Left ventricle myocardium inferior (tissue), 1 donor: ENCODE data around the gene CAPZA2. TPM values are rescaled to one million over a fixed set of nuclear protein-coding genes. Genes with fewer than 3 reads are reported as not detected.

Experiments used
- DNase-seq: peaks from one replicate; pipeline ENCODE4 v3.0.0-alpha.2; 2020
- H3K27ac ChIP-seq: fragments of 200-600 bp; replicated peaks from 2 replicates; pipeline ENCODE4 v1.8.0; 2021
- H3K27me3 ChIP-seq: fragments of 200-600 bp; 2 replicates; pipeline ENCODE4 v1.8.0; 2021; ENCODE audit warnings: low read depth
- H3K36me3 ChIP-seq: fragments of 200-600 bp; 2 replicates; pipeline ENCODE4 v1.8.0; 2021
- H3K4me1 ChIP-seq: fragments of 200-600 bp; 2 replicates; pipeline ENCODE4 v1.8.0; 2021
- H3K4me3 ChIP-seq: fragments of 200-600 bp; 2 replicates; pipeline ENCODE4 v1.8.0; 2021; ENCODE audit warnings: mild to moderate bottlenecking, moderate library complexity
- H3K9me3 ChIP-seq: fragments of 200-600 bp; replicated peaks from 2 replicates; pipeline ENCODE4 v1.8.0; 2021
- CTCF ChIP-seq: fragments of 200-600 bp; IDR thresholded peaks from 2 replicates; pipeline ENCODE4 v1.8.0; 2021; ENCODE audit warnings: antibody characterized with exemption, mild to moderate bottlenecking, borderline replicate concordance
- intact Hi-C: fragments of 100-400 bp; cut with micrococcal nuclease; formaldehyde crosslinking; loops from one replicate; pipeline ENCODE4 v1.11.0; 2022
- total RNA-seq: library from RNA; stranded (reverse); fragmentation: NEBNext Ultra II Directional; extraction: Animal tissue kit (Norgen Biotek cat#: 25700); gene quantifications from one replicate; pipeline ENCODE4 v1.2.1, GENCODE V29; 2021
- donor health status: DM: no; HTN: yes; CAD: no; lungs with severe emphysema.

Gene CAPZA2
- total RNA-seq, 1 donor from 2014 or later, result 313 TPM

- H3K9me3 ChIP-seq, result no peaks in the 10 kb centered on the region
- intact Hi-C loops, result no loop called here
- no peaks in the 10 kb centered on the region for H3K27me3 ChIP-seq
These were observed 3.1 kb upstream of the CAPZA2 start for GRCh38 chr7:116859323-116859722.

GRCh38 chr7:116861717-116862116 lies 670 bp upstream of the CAPZA2 start:
- Histone ChIP-seq H3K9me3 (no peaks in the 10 kb centered on the region), H3K27ac (peak overlapping the region; percentile 99), H3K4me3 (peak overlapping the region; percentile 92), H3K4me1 (peaks cover 48% of the 10 kb centered on the region), H3K27me3 (no peaks in the 10 kb centered on the region), H3K36me3 (no peaks in the 10 kb centered on the region)
- no peak for DNase-seq
- intact Hi-C loops, result no loop called here
- no peak for TF ChIP-seq CTCF

More at GRCh38 chr7:116859323-116859722, 3.1 kb upstream of the CAPZA2 start:
- Histone ChIP-seq H3K4me3 (no peak overlapping the region), H3K4me1 (peaks cover 24% of the 10 kb centered on the region), H3K36me3 (no peaks in the 10 kb centered on the region), H3K27ac (no peak overlapping the region)
- no peak for TF ChIP-seq CTCF
- DNase-seq, result no peak

GRCh38 chr7:116862951-116863670 lies 724 bp downstream of the CAPZA2 start:
- Histone ChIP-seq H3K27me3 (no peaks in the 10 kb centered on the region), H3K4me1 (peaks cover 62% of the 10 kb centered on the region), H3K9me3 (no peaks in the 10 kb centered on the region), H3K27ac (peak overlapping the region; percentile 99), H3K36me3 (no peaks in the 10 kb centered on the region), H3K4me3 (peak overlapping the region; percentile 92)
- intact Hi-C loops, result no loop called here
- peak; percentile 18 for DNase-seq
- no peak for TF ChIP-seq CTCF

DNA sequence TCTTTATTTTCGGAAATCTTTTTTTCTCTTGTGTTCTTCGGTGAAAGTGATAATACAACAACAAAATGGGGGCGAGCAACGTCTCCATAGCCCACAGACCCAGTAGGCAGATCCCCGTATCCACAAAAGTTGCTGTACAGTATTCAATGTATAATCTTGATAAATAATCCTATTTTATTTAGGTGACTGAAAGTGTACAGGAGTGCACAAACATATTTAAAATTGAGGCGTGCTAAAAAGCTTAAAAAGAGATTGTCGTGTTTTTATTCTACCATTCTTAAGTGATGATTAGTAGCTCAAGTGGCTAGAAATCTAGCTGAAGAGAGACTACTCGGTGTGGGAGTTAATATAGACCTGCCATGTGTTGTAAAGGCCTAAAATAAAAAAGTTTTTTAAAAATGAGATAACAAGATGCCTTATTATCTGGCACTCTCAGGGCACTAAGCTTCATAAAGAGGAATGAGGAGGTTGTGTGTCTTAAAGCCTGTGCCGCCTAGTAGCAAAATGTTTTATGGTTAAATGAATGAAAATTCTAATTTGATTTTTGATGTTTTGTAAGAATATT lies 1.6 kb downstream of the CAPZA2 start:
- TF ChIP-seq CTCF, result no peak
- Histone ChIP-seq H3K27ac (peak overlapping the region; percentile 99), H3K4me1 (peaks cover 71% of the 10 kb centered on the region), H3K36me3 (no peaks in the 10 kb centered on the region), H3K27me3 (no peaks in the 10 kb centered on the region), H3K4me3 (peak overlapping the region; percentile 92), H3K9me3 (no peaks in the 10 kb centered on the region)
- intact Hi-C loops, result no loop called here
- DNase-seq, result no peak

DNA sequence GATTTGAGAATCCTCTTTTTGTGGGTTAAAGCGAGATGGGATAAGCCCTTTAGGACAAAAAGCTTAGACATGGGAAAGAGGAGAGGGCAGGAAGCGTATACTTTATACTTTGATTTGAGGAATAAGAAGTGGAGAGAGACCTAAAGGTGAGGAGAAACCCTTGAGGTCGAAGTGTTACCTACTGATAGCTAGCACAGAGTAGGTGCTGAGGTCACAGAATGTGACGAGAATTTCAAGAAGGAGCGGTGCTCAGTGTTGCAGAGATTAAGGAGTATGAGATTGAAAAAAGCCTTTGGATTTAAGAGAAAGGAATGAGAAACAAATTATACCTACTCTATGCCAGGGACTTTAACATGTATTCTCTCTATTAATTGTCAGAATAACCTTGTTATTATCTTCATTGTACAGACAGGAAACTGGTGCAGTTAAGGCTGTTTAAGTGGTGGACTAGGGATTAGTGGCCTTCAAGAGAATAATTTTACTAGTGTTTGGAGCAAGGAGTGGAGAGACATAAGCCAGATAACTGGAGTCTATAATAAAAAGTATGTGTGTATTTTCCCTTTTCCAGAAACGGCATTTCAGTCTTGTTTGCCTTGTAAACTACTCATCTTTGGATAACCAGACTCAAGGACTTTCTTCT lies 8.8 kb downstream of the CAPZA2 start:
- H3K27ac ChIP-seq, result peak overlapping the region; percentile 76
- peaks cover 100% of the 10 kb centered on the region for H3K4me1 ChIP-seq
- H3K36me3 ChIP-seq, result no peaks in the 10 kb centered on the region
- H3K9me3 ChIP-seq, result no peaks in the 10 kb centered on the region
- intact Hi-C loops, result no loop called here
- DNase-seq, result no peak
- no peaks in the 10 kb centered on the region for H3K27me3 ChIP-seq
- peak overlapping the region; percentile 3 for H3K4me3 ChIP-seq
- no peak for TF ChIP-seq CTCF
